HG03469 (cell line): Measurements from ENCODE around the gene CYP4F8.
"Not testable (repeated sequence)": the region's sequence is repeated elsewhere in the genome, so short reads cannot be mapped to it uniquely, and the experiment has no call there.

ENCODE experiments used
- ATAC-seq: cut with Tn5 transposase; IDR thresholded peaks from one replicate; pipeline ENCODE4 v1.9.1; 2021; ENCODE audit warnings: mild to moderate bottlenecking, moderate library complexity, moderate number of reproducible peaks; ENCODE audit not compliant: unreplicated experiment

CYP4F8 gene, protein sequence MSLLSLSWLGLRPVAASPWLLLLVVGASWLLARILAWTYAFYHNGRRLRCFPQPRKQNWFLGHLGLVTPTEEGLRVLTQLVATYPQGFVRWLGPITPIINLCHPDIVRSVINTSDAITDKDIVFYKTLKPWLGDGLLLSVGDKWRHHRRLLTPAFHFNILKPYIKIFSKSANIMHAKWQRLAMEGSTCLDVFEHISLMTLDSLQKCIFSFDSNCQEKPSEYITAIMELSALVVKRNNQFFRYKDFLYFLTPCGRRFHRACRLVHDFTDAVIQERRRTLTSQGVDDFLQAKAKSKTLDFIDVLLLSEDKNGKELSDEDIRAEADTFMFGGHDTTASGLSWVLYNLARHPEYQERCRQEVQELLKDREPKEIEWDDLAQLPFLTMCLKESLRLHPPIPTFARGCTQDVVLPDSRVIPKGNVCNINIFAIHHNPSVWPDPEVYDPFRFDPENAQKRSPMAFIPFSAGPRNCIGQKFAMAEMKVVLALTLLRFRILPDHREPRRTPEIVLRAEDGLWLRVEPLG

GRCh38 chr19:15614507-15615379 lies at the start of gene CYP4F8:
Gene CYP4F8 (plus strand): TSS chr19:15615218. CDS start chr19:15615617, 399 bp downstream.
- ATAC-seq = no peak

DNA sequence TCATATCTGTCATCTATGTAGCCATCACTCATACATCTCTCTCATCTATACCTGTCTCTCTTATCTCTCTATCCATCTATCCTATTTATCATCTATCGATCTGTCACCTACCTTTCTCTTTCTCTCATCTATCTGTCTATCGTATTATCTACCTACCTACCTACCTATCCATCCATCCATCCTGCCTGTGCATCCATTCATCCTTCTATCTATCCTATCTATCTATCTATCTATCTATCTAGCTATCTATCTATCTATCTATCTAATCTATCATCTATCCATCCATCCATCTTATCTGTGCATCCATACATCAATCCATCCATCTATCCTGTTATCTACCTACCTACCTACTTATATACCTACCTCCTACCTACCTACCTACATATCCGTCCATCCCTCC lies 44.6 kb upstream of the CYP4F8 start:
- ATAC-seq = no peak

GRCh38 chr19:15575406-15575805 lies 39.6 kb upstream of the CYP4F8 start:
- ATAC-seq = no peak

- no peak for ATAC-seq
Observed at GRCh38 chr19:15576526-15577156, 38.4 kb upstream of the CYP4F8 start.

GRCh38 chr19:15577184-15577771 lies 37.7 kb upstream of the CYP4F8 start:
- ATAC-seq = no peak

DNA sequence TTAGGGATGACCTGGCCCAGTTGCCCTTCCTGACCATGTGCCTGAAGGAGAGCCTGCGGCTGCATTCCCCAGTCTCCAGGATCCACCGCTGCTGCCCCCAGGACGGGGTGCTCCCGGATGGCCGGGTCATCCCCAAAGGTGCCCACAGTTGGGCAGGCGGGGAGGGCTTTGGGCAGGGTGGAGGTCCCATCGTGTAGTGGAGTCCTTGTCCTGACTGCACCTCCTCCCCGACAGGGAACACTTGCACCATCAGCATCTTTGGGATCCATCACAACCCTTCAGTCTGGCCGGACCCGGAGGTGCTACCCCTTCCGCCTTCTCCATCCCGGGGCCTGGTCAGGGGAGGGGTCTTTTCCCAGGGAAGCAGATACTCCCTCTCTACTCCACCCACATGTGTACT lies 31.7 kb upstream of the CYP4F8 start:
- no peak for ATAC-seq

GRCh38 chr19:15584095-15584494 lies 30.9 kb upstream of the CYP4F8 start:
- no peak for ATAC-seq

- ATAC-seq = no peak
Observed at GRCh38 chr19:15584541-15585115, 30.4 kb upstream of the CYP4F8 start.

GRCh38 chr19:15587663-15588062 lies 27.4 kb upstream of the CYP4F8 start:
- no peak for ATAC-seq

DNA sequence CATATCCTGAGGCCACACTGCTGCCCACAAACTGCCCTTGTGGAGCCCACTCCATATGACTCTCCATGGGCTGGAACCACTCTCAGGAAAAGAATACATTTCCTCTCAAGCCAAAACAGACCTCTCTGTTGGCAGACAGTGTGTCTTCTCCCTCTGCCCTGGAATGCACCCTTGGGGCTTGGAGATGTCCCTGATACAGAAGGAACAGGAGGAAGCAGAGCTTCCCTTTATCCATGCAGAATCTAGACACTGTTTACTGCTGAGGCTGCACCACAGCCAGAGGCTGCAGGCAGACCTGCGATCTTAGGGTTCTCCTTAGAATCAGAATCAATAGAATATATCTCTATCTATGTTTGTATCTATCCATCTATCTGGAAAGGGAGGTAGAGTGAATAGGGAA lies 26.8 kb upstream of the CYP4F8 start:
- no peak for ATAC-seq

DNA sequence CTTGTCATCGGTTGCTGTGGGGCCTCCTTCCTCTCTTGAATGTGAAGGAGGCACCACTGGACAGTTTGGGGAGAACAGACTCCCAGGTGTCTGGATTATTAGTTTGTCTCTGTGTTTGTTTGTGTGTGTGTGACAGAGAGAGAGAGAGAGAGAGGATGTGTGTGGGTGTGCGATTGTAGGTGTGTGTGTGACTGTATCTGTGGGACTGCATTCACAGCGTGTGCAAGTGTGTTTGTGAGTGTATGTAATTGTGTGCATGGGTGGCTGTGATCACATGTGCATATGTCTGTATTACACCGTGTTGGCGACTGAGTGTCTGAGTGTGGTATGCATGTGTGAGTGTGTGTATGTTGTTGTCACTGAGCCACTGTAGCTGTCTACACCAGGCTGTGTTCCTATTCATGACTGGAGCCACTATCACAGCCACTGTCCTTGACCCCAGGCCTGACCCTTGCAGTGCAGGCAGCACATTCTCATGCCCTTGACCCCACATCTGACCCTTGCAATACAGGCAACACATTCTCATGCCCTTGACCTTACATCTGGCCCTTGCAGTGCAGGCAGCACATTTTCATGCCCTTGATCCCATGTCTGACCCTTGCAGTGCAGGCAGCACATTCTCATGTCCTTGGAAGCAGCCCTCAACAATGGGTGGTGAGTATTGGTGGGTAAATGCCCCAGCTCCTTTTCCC lies 25.1 kb upstream of the CYP4F8 start:
- no peak for ATAC-seq

DNA sequence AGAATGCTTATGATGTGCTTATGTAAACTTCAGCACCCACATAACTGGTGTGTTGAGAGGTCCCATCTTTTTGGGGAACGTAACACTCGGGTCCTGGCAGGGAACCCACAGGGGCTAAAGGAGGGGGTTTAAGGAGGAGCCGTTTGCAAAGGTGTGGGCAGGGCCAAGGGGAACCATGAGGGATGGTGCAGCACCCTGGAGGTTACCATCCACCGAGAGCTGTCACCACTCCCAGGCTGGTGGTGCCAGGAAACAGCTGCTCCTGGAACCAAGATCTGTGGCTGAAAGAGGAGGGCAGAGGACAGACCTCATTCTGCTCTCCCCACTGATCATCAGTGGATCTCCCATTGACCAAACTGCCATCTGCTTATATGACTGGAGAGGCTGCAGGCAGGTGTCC lies 23.2 kb upstream of the CYP4F8 start:
- no peak for ATAC-seq

DNA sequence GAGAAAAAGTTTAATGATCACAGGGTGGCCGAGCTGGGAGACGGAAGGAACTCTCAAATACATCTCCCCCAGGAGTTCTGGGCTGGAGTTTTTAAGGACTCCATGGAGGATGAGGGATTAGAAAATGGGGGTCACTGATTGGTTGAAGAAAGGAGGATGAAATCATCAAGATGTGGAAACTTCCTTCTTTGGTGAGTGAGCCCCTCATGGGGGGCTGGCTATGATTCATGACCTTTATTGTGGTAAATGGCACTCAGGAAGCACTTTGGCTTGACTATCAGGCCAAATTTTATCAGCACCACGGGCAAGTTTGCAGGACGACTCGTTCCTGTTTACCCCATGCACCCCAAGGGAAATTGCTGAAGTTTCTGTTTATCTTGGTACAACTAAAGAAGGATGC lies 22.5 kb upstream of the CYP4F8 start:
- ATAC-seq = not testable (repeated sequence)

DNA sequence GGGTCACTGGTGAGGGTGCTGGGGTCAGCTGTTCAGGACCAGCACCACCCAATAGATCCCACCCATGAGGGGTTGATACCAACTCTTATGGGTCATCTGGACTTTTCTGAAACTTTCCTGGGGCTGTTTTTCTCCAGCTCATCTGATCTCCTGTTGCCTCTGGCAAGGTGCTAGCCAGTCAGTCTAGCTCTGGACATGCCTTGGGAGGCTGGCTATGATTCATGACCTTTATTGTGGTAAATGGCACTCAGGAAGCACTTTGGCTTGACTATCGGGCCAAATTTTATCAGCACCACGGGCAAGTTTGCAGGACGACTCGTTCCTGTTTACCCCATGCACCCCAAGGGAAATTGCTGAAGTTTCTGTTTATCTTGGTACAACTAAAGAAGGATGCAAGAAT lies 21.3 kb upstream of the CYP4F8 start:
- not testable (repeated sequence) for ATAC-seq

GRCh38 chr19:15595069-15595468 lies 19.9 kb upstream of the CYP4F8 start:
- no peak for ATAC-seq

DNA sequence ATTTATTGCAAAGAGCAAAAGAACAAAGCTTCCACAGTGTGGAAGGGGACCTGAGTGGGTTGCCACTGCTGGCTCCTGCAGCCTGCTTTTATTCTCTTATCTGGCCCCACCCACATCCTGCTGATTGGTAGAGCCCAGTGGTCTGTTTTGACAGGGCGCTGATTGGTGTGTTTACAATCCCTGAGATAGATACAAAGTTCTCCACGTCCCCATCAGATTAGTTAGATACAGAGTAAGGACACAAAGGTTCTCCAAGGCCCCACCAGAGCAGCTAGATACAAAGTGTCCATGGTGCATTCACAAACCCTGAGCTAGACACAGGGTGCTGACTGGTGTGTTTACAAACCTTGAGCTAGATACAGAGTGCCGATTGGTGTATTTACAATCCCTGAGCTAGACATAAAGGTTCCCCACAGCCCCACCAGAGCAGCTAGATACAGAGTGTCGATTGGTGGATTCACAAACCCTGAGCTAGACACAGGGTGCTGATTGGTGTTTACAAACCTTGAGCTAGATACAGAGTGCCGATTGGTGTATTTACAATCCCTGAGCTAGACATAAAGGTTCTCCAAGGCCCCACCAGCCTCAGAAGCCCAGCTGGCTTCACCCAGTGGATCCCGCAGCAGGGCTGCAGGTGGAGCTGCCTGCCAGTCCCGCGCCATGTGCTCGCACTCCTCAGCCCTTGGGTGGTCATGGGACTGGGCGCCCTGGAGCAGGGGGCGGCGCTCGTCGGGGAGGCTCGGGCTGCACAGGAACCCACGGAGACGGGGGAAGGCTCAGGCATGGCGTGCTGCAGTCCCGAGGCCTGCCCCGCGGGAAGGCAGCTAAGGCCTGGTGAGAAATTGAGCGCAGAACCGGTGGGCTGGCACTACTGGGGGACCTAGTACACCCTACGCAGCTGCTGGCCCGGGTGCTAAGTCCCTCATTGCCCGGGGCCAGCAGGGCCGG lies 6.8 kb upstream of the CYP4F8 start:
- ATAC-seq = not testable (repeated sequence)

DNA sequence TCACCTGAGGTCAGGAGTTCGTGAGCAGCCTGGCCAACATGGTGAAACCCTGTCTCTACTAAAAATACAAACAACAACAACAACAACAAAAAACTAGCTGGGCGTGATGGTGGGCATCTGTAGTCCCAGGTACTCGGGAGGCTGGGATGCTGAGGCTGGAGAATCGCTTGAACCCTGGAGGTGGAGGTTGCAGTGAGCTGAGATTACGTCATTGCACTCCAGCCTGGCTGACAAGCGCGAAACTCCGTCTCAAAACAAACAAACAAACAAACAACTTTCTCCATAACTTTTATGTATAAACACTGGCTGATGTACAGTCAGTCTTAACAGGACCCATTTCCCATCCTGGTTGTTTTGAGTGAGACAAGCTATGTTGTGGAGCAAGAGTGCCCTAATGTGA lies 5.8 kb upstream of the CYP4F8 start:
- ATAC-seq = no peak

DNA sequence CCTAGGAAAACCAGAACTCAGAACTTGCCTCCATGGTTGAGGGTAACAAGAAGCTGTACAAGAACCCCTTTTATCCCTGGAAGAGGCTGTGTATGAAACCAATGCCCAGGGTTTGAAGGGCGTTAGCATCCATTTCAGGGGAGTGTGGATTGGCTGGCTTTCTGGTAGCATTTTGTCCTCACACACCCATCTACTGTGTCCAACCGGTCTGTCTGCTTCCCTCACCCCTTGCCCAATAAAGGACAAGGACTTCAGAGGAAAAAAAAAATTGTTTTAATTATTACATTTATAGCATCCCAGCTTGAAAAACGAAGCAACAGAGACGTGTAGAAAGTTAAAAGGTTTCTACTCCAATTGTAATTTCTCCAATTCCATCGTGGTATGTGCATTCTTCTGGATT lies 2.7 kb upstream of the CYP4F8 start:
- no peak for ATAC-seq

DNA sequence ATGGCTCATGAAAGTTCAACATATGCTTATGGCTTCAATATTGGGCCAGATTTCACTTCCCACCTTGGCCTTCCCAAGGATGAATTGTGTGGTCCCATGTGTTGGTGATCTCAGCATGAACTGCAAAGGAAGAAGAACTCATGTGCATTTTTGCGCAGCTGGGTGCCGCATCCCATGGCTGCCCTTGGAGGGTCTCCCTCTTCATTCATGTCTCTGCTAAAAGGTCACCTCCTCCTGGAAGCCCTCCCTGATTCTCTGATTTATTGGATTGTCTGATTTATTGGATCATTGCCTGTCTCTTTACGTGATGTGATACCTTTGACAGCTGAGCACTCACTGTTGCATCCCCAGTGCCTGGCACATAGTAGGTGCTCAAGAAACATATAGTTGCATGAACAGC lies 1.7 kb upstream of the CYP4F8 start:
- no peak for ATAC-seq
